ENCODE measurements around the gene BHMT2.

BHMT2 gene

GRCh38 chr5:79062436-79062835 is 7.1 kb upstream of the BHMT2 start:
- DNase-seq (ENCODE audit: low spot score) = no peak

- DNase-seq (ENCODE audit: low spot score) = no peak
These were observed 742 bp downstream of the BHMT2 start for GRCh38 chr5:79070350-79070667.

- DNase-seq (ENCODE audit: low spot score) = no peak
These were observed 5.1 kb downstream of the BHMT2 start for GRCh38 chr5:79074641-79075040.

- DNase-seq (ENCODE audit: low spot score) = no peak
These were observed 6.3 kb downstream of the BHMT2 start for GRCh38 chr5:79075646-79076426.

- no peak for DNase-seq (ENCODE audit: low spot score)
These were observed 7.3 kb downstream of the BHMT2 start for GRCh38 chr5:79076819-79077218.

GRCh38 chr5:79077680-79078365 is 8.3 kb downstream of the BHMT2 start:
- DNase-seq (ENCODE audit: low spot score) = no peak

GRCh38 chr5:79080804-79081203 is 11.2 kb downstream of the BHMT2 start:
- no peak for DNase-seq (ENCODE audit: low spot score)

GRCh38 chr5:79081779-79082178 is 12.2 kb downstream of the BHMT2 start:
- DNase-seq (ENCODE audit: low spot score) = no peak

- no peak for DNase-seq (ENCODE audit: low spot score)
These were observed 16.5 kb downstream of the BHMT2 start for GRCh38 chr5:79086116-79086515.

- no peak for DNase-seq (ENCODE audit: low spot score)
These were observed 18.9 kb downstream of the BHMT2 start for GRCh38 chr5:79088507-79088906.

- no peak for DNase-seq (ENCODE audit: low spot score)
These were observed 21.5 kb downstream of the BHMT2 start for GRCh38 chr5:79091064-79091463.

GRCh38 chr5:79093762-79094161 is 24.2 kb downstream of the BHMT2 start:
- DNase-seq (ENCODE audit: low spot score) = no peak

GRCh38 chr5:79105868-79106267 is 36.3 kb downstream of the BHMT2 start:
- DNase-seq (ENCODE audit: low spot score) = no peak

GRCh38 chr5:79107020-79107796 is 37.6 kb downstream of the BHMT2 start:
- DNase-seq (ENCODE audit: low spot score) = no peak

GRCh38 chr5:79108086-79108485 is 38.5 kb downstream of the BHMT2 start:
- no peak for DNase-seq (ENCODE audit: low spot score)

GRCh38 chr5:79108792-79109191 is 39.2 kb downstream of the BHMT2 start:
- DNase-seq (ENCODE audit: low spot score) = no peak

GRCh38 chr5:79109527-79110492 is 40.2 kb downstream of the BHMT2 start:
- DNase-seq (ENCODE audit: low spot score) = no peak

GRCh38 chr5:79111387-79111959 is 41.9 kb downstream of the BHMT2 start, which contains the start of gene BHMT:
TSS of gene BHMT (plus strand) at chr5:79111809. CDS start at chr5:79111886, 77 bp downstream.
- DNase-seq (ENCODE audit: low spot score) = no peak

- DNase-seq (ENCODE audit: low spot score) = no peak
These were observed 42.6 kb downstream of the BHMT2 start for GRCh38 chr5:79111960-79112702.

GRCh38 chr5:79112703-79113058 is 43.1 kb downstream of the BHMT2 start:
- no peak for DNase-seq (ENCODE audit: low spot score)

- DNase-seq (ENCODE audit: low spot score) = no peak
These were observed 49.9 kb downstream of the BHMT2 start for GRCh38 chr5:79119486-79119885.
